Sigmoid colon (tissue), 7 donors: ENCODE data around the gene HKDC1. TPM values are rescaled to one million over a fixed set of nuclear protein-coding genes. Genes with fewer than 3 reads are reported as not detected.
"Not testable (repeated sequence)": the region's sequence is repeated elsewhere in the genome, so short reads cannot be mapped to it uniquely, and the experiment has no call there.

Experiments used
- DNase-seq: peaks from one replicate; pipeline ENCODE4 v3.0.0-alpha.2; 2019
- H3K27ac ChIP-seq, 4 donors: fragments of 200-600 bp; sonication (generic); one replicate each; pipeline ENCODE4 v1.5.1; 2016 to 2019; ENCODE audit warnings: mild to moderate bottlenecking in 1 of 4
- H3K27me3 ChIP-seq, 3 donors: fragments of 200-600 bp; sonication (generic); one replicate each; pipeline ENCODE4 v1.5.1; 2019; ENCODE audit warnings: mild to moderate bottlenecking in 1 of 3
- H3K36me3 ChIP-seq, 4 donors: fragments of 200-600 bp; sonication (generic); one replicate each; pipeline ENCODE4 v1.5.1; 2016 to 2019
- H3K4me1 ChIP-seq, 4 donors: fragments of 200-600 bp; sonication (generic); one replicate each; pipeline ENCODE4 v1.5.1; 2017 to 2019
- H3K4me3 ChIP-seq, 4 donors: fragments of 200-600 bp; sonication (generic); one replicate each; pipeline ENCODE4 v1.5.1; 2017 to 2019; ENCODE audit warnings: mild to moderate bottlenecking in 2 of 4, moderate library complexity in 1 of 4
- H3K9me3 ChIP-seq, 4 donors: fragments of 200-600 bp in 3 of 4; sonication (generic) in 3 of 4; one replicate each; pipeline versions ENCODE4 v1.5.1 to v1.6.1; 2013 to 2019
- EP300 ChIP-seq, 4 donors: sonication (generic); formaldehyde crosslinking; IDR thresholded peaks; one replicate each; pipeline ENCODE4 v1.6.1; 2017; ENCODE audit warnings: antibody characterized with exemption in 4 of 4
- POLR2A ChIP-seq, 2 donors: fragments of 450-650 bp; IDR thresholded peaks; one replicate each; pipeline ENCODE4 v1.6.1; 2016; ENCODE audit warnings: antibody characterized with exemption in 2 of 2, mild to moderate bottlenecking in 2 of 2, moderate library complexity in 2 of 2
- POLR2AphosphoS5 ChIP-seq, 4 donors: sonication (generic); formaldehyde crosslinking; IDR thresholded peaks; one replicate each; pipeline ENCODE4 v1.6.1; 2017; ENCODE audit warnings: antibody characterized with exemption in 4 of 4
- WGBS, 2 donors: extraction: QIAGEN DNeasy Blood & Tissue Kit; methylation state at CpG; one replicate each; pipeline ENCODE4 v1.1.7; 2013; 5-methylcytosine and 5-hydroxymethylcytosine counted together
- intact Hi-C: fragments of 100-400 bp; cut with DNase I; formaldehyde crosslinking; loops from one replicate; pipeline ENCODE4 v1.15.1; 2023
- polyA plus RNA-seq, 3 donors: library from polyadenylated mRNA; stranded (reverse); fragments of 200-250 nt; gene quantifications; one replicate each; pipeline ENCODE4 v1.2.3, GENCODE V29; 2013
- total RNA-seq, 4 donors: library from RNA; depleted of rRNA; stranded (reverse); fragments of >200 nt; gene quantifications; one replicate each; pipeline ENCODE4 v1.1.0, GENCODE V29; 2016
- TF ChIP-seq, protein P1 (sequence below), 4 experiments: fragments of 450-650 bp in 3 of 4; fragments of 200-600 bp in 1 of 4; IDR thresholded peaks; one replicate each; pipeline ENCODE4 v1.5.1; 2016 to 2019; ENCODE audit warnings: antibody characterized with exemption in 4 of 4, mild to moderate bottlenecking in 3 of 4, moderate library complexity in 2 of 4
- donor health status: healthy with polysubstance abuse.
- donor health status: Bipolar disorder and iron deficiency.
- donor health status: healthy.

The HKDC1 gene, protein sequence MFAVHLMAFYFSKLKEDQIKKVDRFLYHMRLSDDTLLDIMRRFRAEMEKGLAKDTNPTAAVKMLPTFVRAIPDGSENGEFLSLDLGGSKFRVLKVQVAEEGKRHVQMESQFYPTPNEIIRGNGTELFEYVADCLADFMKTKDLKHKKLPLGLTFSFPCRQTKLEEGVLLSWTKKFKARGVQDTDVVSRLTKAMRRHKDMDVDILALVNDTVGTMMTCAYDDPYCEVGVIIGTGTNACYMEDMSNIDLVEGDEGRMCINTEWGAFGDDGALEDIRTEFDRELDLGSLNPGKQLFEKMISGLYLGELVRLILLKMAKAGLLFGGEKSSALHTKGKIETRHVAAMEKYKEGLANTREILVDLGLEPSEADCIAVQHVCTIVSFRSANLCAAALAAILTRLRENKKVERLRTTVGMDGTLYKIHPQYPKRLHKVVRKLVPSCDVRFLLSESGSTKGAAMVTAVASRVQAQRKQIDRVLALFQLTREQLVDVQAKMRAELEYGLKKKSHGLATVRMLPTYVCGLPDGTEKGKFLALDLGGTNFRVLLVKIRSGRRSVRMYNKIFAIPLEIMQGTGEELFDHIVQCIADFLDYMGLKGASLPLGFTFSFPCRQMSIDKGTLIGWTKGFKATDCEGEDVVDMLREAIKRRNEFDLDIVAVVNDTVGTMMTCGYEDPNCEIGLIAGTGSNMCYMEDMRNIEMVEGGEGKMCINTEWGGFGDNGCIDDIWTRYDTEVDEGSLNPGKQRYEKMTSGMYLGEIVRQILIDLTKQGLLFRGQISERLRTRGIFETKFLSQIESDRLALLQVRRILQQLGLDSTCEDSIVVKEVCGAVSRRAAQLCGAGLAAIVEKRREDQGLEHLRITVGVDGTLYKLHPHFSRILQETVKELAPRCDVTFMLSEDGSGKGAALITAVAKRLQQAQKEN
- total RNA-seq (not detected), polyA plus RNA-seq (10 to 100 TPM in 2 of 3 donors, 1 to 10 TPM in 1; 8.4 to 33.3 (median 19.2) TPM)

DNA sequence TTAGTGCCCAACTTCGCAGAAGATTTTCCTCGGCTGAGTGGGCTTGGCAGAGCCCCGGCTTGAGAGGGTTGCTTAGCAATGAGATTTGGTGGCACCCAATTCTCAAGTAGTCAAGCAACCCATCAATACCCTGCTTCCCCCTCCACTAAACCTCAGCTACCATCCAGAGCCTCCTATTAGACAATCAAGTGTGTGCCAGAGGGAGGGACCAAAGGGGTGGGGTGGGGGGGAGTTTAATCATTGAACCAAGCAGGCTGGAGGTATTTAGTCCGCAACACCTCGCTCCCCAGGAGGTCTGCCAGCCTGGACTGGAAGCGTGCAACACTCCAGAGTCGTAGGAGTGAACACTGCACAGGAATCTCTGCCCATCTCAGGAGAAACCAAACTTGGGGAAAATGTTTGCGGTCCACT is at the start of gene HKDC1:
Gene HKDC1, plus strand, starts transcription at position 292 of the 411 bp plus-strand sequence. Its CDS starts 104 bp downstream, at position 396.
- 78 to 84% methylated on average over 8 of the region's 8 CpGs for WGBS, 2 donors
- H3K4me3 ChIP-seq = no peak within 1 kb of the TSS
- H3K27me3 ChIP-seq = peaks cover 0 to 9% (median 0%) of the 10 kb centered on the region in 3 donors
- intact Hi-C loops = no loop called here
- H3K9me3 ChIP-seq = no peaks in the 10 kb centered on the region
- DNase-seq = no peak
- no peaks in the 10 kb centered on the region for H3K4me1 ChIP-seq
- H3K36me3 ChIP-seq = no peaks in the 10 kb centered on the region
- H3K27ac ChIP-seq = no peak within 1 kb of the TSS
- TF ChIP-seq POLR2AphosphoS5 (IDR thresholded peaks at IDR 0.05) (no peak), POLR2A (IDR thresholded peaks at IDR 0.05) (no peak), EP300 (IDR thresholded peaks at IDR 0.05) (no peak)
- TF ChIP-seq, protein P1, sequence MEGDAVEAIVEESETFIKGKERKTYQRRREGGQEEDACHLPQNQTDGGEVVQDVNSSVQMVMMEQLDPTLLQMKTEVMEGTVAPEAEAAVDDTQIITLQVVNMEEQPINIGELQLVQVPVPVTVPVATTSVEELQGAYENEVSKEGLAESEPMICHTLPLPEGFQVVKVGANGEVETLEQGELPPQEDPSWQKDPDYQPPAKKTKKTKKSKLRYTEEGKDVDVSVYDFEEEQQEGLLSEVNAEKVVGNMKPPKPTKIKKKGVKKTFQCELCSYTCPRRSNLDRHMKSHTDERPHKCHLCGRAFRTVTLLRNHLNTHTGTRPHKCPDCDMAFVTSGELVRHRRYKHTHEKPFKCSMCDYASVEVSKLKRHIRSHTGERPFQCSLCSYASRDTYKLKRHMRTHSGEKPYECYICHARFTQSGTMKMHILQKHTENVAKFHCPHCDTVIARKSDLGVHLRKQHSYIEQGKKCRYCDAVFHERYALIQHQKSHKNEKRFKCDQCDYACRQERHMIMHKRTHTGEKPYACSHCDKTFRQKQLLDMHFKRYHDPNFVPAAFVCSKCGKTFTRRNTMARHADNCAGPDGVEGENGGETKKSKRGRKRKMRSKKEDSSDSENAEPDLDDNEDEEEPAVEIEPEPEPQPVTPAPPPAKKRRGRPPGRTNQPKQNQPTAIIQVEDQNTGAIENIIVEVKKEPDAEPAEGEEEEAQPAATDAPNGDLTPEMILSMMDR (IDR thresholded peaks at IDR 0.05) = no peak

DNA sequence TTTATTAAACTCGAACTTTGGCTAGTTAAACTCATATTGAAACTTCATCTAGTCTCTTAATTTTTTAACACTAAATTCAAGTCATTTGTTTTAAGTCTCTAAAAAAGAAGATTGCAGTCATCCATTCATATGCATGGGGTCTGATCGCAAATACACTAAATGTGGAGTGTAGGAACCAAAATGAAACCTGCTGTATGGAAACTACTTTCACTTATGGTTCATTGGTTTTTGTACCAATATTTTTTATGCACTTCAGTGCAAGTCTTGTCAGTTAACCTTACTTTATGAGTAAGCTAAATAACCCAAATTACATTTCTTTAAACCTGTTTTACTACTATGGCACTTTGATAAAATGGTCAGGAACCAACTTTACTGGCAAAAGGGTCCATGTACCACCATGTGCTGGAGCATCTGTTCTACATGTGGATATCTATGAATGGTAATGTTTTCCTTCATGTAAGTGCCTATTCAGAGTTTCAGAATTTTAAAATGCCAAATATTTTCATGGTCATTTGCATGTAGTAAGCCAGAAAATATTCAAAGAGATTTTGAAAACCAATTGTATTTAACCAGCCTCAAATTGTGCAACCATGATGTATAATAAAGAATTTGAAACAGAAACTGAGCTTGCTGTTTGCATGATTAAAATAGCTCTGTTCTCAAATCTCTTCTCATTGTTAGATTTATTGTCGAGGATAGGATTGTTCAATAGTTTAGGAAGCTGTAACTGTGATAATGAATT is 47.7 kb upstream of the HKDC1 start:
- Histone ChIP-seq H3K4me3 (no peak overlapping the region), H3K9me3 (no peaks in the 10 kb centered on the region), H3K36me3 (peaks cover 4 to 60% (median 13%) of the 10 kb centered on the region in 4 donors), H3K27ac (no peak overlapping the region), H3K4me1 (no peaks in the 10 kb centered on the region), H3K27me3 (no peaks in the 10 kb centered on the region)
- intact Hi-C loops = no loop called here
- WGBS, 2 donors = 83 to 90% methylated on average over 3 of the region's 3 CpGs
- no peak for DNase-seq
- TF ChIP-seq POLR2A (IDR thresholded peaks at IDR 0.05) (no peak), EP300 (IDR thresholded peaks at IDR 0.05) (no peak)

DNA sequence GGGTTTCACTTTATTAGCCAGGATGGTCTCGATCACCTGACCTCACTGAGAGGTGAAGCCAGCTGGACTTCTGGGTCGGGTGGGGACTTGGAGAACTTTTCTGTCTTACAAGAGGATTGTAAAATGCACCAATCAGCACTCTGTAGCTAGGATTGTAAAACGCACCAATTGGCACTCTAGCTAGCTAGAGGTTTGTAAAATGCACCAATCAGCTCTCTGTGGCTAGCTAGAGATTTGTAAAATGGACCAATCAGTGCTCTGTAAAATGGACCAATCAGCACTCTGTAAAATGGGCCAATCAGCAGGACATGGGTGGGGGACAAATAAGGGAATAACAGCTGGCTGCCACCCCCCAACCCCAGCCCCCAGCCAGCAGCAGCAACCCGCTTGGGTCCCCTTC is 44.8 kb upstream of the HKDC1 start:
- WGBS, 2 donors = 71 to 89% methylated on average over 4 of the region's 4 CpGs
- H3K27ac ChIP-seq, H3K9me3 ChIP-seq, H3K4me3 ChIP-seq, DNase-seq, H3K4me1 ChIP-seq, intact Hi-C loops, H3K27me3 ChIP-seq: not testable (repeated sequence)
- peaks cover 0 to 33% (median 7%) of the 10 kb centered on the region in 4 donors for H3K36me3 ChIP-seq

DNA sequence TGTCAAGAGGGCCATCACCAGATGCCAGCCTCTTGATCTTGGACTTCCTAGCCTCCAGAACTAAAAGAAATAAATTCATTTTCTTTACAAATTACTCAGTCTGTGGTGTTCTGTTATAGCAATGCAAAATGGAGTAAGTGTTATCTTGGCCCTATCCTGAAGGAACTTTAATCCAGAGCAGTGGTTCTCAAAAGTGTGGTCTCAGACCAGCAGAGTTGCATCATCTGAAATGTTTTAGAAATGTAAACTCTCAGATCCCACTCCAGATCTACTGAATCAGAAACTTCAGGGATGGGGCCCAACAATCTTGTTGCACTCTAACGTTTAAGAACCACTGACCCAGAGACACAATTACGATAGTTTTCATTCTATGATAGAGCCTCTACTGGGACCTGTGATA is 43.3 kb upstream of the HKDC1 start:
- DNase-seq = no peak
- H3K4me1 ChIP-seq = peaks cover 0 to 19% (median 18%) of the 10 kb centered on the region in 4 donors
- H3K36me3 ChIP-seq = peaks cover 0 to 18% (median 0%) of the 10 kb centered on the region in 4 donors
- TF ChIP-seq POLR2AphosphoS5 (IDR thresholded peaks at IDR 0.05) = no peak
- TF ChIP-seq, protein P1 (IDR thresholded peaks at IDR 0.05) = no peak
- no peak for TF ChIP-seq POLR2A (IDR thresholded peaks at IDR 0.05)
- TF ChIP-seq EP300 (IDR thresholded peaks at IDR 0.05) = no peak
- no peak overlapping the region for H3K27ac ChIP-seq
- no peaks in the 10 kb centered on the region for H3K27me3 ChIP-seq
- no peaks in the 10 kb centered on the region for H3K9me3 ChIP-seq
- no peak overlapping the region for H3K4me3 ChIP-seq
- 90 to 93% methylated on average over 2 of the region's 2 CpGs for WGBS, 2 donors
- intact Hi-C loops = no loop called here

DNA sequence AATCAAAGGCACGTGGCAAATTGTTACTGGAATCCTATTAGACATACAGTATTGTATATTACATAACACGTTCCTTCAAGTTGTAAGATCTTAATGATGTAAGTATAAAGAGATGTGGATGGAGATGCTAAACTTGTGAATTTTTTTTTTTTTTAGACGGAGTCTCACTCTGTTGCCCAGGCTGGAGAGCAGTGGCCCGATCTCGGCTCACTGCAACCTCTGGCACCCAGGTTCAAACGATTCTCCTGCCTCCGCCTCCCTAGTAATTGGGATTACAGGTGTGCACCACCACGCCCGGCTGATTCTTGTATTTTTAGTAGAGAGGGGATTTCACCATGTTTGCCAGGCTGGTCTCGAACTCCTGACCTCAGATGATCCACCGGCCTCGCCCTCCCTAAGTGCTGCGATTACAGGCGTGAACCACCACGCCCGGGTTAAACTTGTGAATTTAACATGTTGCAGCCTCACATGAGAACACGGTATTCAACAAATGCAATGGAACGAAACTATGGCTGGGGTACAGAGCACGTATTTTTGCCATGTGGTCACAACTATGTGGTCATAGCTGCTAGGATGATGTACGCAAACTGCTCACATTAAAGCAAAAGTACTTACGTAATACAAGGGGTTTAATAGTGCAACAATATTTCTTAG is 40.9 kb upstream of the HKDC1 start:
- Histone ChIP-seq H3K4me3 (peak overlapping the region; percentile 75 to 99 (median 97)), H3K27ac (peak overlapping the region; percentile 87 to 94 (median 92)), H3K9me3 (no peaks in the 10 kb centered on the region), H3K36me3 (peaks cover 0 to 6% (median 0%) of the 10 kb centered on the region in 4 donors), H3K4me1 (peaks cover 0 to 29% (median 26%) of the 10 kb centered on the region in 4 donors), H3K27me3 (no peaks in the 10 kb centered on the region)
- intact Hi-C loops = no loop called here
- 18 to 36% methylated on average over 21 of the region's 21 CpGs for WGBS, 2 donors
- no peak for DNase-seq
- no peak for TF ChIP-seq EP300 (IDR thresholded peaks at IDR 0.05)
- TF ChIP-seq, protein P1 (IDR thresholded peaks at IDR 0.05) = no peak
- TF ChIP-seq POLR2A (IDR thresholded peaks at IDR 0.05) = no peak
- TF ChIP-seq POLR2AphosphoS5 (IDR thresholded peaks at IDR 0.05) = no peak
